HG03159 (cell line): ENCODE results near the gene TNFAIP8L3.
"Not testable (repeated sequence)": the region's sequence is repeated elsewhere in the genome, so short reads cannot be mapped to it uniquely, and the experiment has no call there.

Experiments
- ATAC-seq: cut with Tn5 transposase; IDR thresholded peaks from one replicate; pipeline ENCODE4 v1.9.1; 2021; ENCODE audit warnings: mild to moderate bottlenecking, moderate library complexity; ENCODE audit not compliant: unreplicated experiment

TNFAIP8L3 gene

DNA sequence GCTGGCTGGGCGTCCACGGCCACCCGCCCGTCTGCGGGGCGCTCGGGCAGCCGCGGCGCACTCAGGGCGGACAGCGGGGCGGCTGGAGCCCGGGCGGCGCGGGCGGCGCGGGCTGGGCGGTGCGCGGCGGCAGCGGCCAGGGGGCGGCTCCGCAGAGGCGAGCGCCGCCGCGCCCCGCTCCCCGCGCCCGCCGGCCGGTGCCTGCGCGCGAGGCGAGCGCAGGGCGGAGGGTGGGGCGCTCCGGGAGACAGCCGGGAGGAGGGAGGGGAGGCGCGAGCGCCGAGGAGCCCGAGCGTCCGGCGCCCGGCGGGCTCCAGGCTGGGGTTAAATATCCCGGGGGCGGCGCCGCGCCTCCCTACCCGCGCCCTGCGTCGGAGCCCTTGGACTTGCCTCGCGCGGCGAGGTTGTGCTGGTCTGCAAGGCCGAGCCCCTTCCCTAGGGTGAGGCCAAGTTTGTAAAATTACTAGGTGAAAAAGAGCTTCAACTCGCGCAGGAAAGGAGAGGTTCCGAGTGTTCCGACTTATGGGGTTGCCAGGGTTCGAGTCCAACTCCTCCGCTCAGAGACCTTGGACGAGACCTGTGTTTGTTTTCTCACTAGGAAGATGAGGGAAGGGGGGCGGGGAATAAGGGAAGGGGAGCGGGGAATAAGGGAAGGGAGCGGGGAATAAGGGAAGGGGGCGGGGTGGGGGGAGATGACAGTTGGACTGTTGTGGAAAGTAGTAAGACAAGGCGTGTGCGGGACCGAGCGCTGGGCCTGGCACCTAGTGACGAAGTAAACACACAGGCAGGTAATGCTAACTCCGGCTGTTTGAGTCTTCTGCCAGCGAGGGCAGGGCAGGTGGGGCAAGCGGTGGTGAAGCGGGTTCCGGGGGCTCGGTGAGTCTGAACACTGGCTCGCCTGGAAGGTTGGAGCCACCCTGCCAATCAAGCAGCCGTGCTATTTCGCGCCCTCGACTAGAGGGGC is at the start of gene TNFAIP8L3:
TSS of gene TNFAIP8L3 (minus strand) at position 301 of the 964 bp plus-strand sequence. CDS start 311 bp downstream, outside the sequence.
- no peak for ATAC-seq

DNA sequence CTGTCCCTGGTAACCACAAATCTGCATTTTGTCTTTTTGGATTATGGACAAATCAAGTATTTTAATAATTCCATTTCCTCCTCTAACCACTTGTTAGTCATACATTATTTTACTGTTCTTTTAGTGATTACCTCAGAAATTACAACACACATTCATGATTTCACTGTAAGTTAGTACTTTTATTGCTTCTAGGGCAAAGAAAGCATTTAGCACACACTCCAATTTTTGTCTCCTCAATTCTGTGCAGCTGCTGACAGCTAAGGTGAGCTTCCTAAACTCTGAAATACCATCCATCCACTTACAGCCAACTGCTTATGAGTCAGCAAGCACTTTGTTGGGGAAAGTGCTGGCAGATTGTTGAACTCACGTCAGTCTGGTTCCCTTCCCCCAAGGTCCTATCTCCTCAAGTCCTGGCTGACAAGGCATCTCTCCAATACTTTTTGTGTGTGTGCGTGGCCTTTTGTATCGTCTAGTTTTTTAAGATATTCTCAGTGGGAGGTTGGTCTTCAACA is 49.4 kb upstream of the TNFAIP8L3 start:
- ATAC-seq = no peak

DNA sequence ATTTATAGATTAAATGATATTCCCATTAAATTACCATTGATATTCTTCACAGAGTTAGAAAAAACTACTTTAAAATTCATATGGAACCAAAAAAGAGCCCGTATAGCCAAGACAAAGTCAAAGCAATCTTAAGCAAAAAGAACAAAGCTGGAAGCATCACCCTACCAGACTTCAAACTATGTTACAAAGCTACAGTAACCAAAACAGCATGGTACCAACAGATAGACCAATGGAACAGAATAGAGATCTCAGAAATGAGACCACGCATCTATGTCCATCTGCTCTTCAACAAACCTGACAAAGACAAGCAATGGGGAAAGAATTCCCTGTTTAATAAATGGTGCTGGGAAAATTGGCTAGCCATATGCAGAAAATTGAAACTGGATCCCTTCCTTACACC is 45.6 kb upstream of the TNFAIP8L3 start:
- ATAC-seq = not testable (repeated sequence)

DNA sequence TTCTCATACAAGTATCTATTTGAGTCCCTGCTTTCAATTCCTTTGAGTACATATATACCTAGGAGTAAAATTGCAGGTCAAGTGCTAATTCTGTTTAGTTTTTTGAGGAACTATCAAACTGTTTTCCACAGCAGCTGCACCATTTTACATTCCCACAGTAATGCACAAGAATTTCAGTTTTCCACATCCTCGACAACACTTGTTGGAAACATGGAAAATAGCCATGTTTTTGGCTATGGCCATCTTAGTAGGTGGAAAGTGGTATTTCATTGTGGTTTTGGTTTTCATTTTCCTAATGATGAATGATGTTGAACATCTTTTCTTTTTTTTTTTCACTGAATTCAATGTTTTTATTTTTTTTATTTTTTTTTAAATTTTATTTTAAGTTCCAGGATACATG is 44.4 kb upstream of the TNFAIP8L3 start:
- ATAC-seq = no peak

DNA sequence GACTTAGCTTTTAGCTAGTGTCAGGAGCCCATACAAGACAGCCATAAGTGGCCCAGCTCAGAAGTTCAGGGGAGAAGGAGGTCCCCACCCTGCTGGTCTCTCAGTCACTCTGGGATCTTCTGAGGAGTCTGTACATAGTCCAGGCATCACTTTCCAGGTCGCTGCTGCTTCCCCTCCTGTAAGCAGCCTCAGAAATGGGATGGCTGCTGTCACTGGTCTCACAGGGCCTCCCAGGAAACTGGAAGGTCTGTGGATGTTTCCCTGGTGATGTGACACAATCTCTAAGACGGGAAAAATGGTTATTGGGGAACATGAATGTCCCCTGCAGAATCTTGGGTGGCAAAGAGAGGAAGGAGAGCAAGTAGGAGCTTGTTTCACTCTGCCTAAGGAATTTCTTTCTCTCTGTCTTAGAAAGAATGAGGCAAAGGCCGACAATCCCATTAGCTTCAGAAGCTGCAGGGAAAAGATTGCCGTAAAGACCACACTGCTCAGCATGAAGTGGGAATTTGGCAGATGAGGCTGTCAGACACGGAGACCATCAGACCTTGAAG is 43.2 kb upstream of the TNFAIP8L3 start:
- ATAC-seq = no peak

DNA sequence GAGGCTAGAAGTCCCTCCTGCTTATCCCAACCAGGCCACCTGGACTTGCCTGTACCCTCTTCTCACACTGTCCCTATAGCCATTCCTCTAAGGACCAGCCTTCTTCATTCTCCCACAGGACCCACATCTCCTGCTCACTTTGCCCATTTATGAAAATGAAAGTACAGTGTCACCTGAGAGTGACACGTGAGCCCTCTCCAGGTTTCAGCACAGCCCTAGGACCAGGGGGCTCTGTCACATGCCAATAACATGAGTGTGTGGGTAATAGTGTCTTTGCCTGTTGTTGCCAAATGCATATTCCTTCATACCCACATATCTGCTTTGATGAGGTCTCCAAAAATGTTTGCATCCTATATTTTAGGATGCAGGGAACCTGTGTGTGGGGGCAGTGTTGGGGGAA is 42.3 kb upstream of the TNFAIP8L3 start:
- no peak for ATAC-seq

DNA sequence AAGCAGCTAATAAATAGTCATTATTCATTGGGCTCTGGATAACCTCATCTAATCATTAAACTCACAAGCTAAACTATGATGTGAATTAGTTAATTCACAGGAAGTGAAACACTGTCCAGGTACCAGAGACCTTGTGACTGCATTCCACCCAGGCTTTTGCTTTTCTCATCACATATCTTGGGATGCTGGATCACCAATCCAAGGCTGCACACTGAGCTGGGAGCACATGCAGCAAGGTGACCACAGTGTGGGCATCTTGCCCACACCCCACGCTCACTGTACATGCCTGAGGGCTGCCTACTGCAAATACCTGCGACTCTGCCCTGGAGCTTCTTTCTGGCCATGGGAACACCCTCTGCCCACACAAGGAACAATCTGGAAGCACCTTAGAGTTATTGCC is 40.6 kb upstream of the TNFAIP8L3 start:
- no peak for ATAC-seq

DNA sequence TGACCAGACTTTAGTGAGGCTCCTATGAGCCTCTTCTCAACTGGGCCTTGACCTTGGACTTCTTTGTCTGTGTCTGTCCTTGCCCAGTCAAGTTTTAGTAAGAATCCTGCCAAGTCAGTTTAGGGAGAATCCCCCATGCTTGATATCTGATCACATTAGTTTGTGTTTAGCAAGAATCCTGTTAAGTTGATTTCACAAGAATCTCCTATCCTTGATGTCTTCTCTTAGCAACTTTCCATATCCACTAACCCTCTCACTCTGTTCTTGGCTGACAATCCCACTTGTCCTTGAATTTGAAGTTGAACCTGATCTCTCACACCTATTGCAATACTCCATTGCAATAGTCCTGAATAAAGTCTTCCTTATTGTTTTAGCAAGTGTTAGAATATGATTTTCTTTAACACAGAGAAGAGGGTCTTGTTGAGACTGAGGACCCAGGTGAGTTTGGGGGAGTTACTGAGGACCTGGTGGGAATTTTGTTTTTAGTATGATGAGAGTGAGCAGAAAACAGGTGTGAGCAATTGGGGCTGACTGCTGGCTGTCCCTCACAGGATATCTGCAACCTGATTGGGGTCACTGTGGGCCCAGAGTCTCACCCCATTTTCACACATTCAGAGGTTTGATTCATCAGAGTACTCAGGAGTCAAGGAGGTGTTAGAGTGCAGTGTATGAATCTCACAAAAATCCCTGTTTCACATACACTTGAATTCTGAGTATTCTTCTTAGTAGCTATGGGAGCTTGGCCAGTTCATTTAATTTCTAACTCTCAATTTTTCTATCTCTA is 39.9 kb upstream of the TNFAIP8L3 start:
- no peak for ATAC-seq

DNA sequence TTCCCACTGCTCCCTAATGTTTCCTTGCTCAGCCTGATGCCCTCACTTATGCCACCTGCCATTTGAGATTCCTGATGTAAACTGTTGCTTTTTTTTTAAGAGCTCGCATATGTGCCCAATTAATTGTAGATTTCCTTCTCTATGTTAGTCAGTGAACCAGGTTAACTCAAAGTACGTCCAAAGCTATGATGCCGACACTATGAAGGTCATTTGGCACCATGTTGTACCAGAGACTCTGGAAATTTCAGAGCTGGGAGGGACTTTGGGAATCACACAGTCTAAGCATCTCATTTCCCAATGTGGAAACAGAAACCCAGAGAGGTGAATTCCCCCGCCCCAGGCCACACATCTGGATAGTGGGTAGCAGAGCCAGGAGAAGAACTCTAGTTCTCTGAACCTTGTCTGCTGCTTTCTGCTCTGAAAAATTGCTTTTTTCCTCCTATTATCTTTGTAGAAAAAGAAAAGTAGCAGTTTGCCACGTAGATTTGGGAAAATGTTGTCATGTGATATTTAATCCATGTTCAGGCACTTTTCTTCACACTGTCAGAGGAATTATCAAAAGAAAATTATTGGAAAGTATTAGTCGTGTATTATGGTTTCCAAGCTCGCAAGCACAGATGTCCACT is 38.5 kb upstream of the TNFAIP8L3 start:
- no peak for ATAC-seq

DNA sequence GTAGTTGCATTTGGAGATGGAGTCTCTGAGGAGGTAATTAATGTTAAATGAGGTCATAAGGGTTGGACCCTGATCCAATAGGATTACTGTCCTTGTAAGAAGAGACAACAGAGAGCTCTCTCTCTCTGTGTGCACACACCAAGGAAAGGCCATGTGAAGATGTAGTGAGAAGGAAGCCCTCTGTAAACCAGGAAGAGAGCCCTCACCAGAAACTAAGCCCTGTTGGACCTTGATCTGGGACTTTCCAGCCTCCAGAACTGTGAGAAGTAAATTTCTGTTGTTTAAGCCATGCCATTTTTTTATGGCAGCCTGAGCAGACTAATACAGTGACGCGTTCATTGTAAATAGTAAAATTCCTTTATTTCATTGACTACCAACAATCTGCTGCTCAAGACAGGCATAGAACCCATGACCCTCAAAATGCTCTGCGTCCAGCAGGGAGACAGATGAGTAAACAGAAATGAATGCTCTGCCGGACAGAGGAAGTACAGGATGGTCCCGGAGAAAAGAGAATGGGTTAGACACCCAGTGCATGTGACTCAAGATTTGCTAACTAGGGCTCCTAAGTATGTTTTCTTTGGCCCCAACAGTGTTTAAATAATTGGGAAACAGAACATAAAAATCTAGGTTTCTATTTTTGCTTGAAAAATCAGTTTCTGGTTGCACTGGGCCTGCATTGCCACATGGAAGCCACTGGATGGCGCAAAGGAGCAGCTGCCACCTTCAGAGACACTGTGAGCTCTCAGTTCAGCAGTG is 37.9 kb upstream of the TNFAIP8L3 start:
- no peak for ATAC-seq

DNA sequence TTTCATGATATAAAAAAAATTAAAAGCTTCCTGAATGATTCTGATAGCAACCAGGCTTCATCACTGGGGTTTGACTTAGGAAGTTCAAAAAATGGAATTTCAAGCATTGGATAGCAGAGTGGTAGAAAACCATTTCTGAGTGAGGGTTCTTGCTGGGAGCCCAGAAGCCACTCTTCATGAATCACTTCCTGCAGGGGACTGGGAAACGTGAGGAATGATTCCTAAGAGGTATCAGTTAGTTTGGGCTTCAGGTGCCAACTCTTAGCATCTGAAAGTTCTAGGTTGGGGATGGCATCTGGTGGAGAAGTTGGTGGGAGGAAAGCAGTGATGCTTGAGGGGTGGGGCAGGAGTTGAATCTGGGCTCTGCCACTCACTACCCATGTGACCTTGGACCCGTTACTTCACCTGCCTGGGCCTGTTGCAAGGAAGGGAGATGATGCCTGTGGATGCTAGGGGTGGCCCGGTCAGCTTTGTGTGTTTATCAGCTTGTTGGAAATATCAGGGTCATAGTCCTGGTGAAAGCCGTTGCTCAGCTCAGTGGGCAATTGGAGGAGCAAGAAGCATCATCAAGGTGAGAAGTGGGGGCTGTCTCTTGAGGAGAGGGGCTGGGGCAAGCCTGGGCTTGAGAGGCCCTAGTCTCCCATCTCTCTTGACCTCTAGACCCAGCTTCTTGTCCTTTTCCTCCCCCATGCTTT is 37.0 kb upstream of the TNFAIP8L3 start:
- ATAC-seq = no peak

DNA sequence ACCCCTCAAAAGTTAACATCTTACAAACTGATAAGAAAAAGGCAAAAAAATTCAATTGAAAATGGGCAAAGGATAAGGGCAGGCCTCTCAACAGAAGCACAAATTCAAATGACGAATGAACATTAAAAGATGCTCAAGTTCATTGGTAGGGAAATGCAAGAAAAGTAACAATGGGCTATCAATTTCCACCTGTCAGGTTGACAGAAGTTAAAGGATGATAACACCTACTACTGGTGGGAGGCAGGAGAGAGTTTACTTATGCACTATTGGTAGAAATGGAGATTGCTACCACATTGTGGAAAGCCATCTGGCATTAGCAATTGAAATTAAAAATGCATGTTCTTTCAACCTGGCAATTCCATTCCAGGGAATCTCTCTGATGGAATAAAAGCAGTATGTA is 35.6 kb upstream of the TNFAIP8L3 start:
- no peak for ATAC-seq

DNA sequence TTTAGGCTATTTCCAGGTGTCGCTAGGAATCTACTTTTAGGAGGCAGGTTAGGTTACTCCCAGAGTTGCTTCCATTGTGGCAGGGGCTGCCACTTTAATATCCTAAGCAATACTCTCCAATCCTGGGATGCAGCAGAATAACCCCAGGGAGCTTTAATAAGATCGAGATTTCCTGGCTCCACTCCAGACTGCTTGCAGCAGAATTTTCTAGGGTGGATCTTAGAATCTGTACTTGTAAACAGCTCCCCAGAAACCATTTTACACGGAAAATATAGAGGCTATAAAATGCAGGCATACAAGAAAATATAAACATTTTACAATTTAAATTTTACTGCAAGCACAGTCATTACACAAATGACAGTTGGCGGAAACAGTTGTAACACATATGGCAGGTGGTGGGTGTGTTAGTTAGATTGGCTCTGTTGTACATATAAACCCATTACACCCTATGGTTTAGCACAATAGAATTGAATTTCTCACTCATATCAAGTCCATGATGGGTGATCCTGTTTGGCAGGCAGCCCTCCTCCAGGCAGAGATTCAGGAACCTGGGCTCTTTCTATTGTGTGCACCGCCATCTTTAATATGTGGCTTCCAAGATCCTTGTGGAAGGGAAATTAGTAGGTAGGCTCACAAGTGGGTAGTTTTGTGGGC is 35.0 kb upstream of the TNFAIP8L3 start:
- ATAC-seq = no peak

DNA sequence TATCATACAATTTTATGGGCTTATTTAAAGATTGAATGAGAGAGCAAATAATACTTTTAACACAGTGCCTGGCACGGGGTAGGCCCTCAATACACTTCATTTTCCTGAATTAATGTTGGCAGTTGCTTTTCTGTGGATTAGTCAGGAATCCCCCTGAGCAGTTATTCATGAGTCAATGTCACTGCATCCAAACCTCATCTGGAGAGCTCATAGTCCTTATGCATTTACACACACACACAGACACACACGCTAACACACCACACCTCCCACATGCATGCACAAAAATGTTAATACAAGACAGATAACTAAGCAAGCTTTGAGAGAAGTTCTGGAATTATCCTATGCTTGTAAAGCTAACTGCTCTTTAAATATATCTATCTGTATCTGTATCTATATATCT is 34.0 kb upstream of the TNFAIP8L3 start:
- ATAC-seq = no peak

DNA sequence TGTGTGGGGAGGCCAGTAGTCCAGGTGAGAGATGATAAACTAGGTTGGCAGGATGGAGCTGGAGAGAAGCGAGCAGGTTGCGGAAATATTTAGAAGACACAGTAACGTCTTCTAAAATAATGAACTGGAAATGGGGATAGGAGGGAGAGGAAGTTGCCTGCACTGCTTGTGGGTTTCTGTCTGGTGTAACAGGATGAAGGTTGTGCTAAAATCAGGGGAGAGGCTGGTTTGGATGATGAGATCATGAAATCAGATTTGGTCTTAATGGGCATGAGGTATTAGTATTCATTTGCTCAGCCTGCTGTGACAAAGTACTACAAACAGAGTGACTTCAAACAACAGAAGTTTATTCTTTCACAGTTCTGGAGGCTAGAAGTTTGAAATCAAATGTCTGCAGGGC is 32.1 kb upstream of the TNFAIP8L3 start:
- ATAC-seq = no peak

DNA sequence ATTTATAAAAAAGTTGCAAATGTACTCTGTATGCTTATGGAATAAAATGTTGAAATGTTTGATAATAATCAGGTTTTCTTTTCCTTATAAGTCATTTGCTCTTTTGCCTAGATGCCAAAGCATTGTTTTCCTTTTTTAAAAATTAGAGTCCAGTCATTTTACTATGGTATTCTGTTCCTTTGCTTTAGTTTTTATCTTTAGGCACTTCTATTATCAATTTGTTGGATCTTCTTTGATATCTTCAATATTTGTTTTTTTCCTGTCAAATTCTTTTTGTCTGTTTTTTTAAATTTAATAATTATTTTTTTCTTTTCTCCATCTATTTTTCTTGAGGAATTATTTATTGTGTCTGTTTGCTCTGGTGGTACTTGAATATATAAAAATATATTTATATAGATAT is 28.3 kb upstream of the TNFAIP8L3 start:
- not testable (repeated sequence) for ATAC-seq

DNA sequence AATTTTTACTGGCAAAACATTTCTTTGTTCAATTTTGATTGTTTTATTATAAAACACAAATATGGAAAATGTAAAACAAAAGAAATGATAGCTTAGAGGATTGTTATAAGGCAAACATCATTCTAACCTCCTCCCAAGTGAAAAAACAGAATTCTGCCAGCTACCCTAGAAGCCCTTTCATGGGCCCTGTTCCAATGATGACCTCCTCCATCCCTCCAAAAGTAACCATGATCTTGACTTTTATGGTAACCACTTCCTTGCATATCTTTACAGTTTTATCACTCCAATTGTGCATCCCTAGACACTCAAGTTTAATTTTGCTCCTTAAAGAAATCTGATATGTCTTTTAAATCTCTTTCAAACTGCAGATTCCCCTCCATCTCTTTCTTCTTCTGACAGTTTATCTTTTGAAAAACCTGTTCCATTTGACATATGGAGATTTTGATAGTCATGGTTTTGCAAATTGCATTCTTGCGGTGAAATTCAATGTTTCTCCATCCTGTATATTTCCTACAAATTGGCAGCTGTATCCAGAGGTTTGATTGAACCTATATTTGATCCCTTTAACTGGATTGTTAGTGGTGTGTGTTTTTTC is 27.0 kb upstream of the TNFAIP8L3 start:
- no peak for ATAC-seq

DNA sequence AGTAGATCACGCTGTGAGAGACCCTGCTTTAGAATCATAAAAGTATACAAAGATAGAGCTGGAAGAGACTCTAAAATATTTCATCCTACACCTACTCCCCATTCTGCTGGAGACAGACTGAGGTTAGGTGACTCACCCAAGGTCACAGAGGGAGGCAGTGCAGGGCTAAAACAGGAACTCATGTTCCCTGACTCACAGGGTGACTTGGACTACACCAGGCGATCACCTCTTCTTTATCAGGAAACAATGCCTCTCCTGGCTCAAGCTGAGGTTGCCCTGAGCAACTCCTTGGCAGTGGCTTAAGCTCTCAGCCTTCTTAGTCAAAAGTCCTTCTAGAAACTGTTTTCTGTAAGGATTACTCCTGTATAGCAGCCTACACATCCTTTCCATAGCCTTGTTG is 26.4 kb upstream of the TNFAIP8L3 start:
- ATAC-seq = no peak

DNA sequence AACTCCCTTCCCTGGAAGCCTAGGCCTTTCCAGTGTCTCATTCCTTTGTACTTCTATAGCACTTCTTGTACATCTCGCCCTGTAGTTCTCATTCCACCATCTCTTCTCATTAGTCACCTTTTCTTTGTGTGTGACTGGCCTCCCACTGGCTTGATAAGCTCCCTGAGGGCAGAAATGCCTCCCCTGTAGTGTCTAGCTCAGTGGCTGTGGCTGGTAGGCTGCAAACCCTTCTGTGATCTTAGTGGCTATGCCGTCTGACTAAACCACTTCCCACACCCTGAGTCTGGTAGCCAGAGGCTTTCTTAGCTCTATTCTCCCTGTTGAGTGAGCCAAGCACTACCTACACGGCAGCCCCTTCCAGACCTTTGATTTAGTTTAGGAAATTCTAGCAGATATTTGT is 24.4 kb upstream of the TNFAIP8L3 start:
- no peak for ATAC-seq
